ENCODE results near the gene ACD.

DNA sequence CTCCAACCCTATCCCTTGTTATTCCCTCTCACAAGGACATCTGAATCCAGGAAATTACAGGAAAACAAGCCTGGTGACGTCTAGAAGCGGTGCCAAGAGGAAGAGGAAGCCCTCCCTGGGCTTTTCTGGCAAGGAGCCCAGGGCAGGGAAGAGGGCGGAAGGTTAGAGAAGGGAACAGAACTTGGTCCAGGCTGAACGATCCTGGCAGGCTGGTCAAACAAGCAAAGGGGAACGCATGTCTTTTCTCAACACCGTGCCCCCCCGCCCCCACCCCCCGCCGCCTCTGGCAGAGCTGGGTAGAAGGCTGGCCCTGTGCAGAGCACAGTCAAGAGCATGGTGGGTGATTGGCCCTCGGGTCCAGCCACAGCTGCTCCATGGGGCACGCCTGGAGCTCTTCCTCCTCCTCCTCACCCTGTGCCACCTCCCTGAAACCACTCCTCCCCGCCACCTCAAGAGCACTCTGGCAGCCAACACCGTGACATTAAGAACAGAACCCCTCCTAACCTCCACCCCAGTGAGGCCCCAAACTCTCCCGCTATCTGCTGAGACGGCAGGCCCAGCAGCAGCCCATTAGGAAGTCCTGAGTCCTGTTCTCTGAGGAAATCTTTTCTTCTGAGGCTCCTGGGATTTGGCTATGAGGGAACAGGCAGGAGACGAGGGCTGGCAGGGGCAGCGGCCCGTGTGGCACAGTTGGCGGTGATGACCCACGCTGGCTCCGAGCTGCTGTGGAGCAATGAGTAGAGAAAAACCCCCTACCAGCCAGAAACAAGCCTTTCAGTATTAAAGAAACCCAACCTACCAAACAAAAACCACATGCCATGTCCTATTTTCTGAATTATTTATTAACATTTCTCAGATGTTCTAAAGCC, 13.9 kb upstream of the ACD start:
- TF ChIP-seq, protein P1, sequence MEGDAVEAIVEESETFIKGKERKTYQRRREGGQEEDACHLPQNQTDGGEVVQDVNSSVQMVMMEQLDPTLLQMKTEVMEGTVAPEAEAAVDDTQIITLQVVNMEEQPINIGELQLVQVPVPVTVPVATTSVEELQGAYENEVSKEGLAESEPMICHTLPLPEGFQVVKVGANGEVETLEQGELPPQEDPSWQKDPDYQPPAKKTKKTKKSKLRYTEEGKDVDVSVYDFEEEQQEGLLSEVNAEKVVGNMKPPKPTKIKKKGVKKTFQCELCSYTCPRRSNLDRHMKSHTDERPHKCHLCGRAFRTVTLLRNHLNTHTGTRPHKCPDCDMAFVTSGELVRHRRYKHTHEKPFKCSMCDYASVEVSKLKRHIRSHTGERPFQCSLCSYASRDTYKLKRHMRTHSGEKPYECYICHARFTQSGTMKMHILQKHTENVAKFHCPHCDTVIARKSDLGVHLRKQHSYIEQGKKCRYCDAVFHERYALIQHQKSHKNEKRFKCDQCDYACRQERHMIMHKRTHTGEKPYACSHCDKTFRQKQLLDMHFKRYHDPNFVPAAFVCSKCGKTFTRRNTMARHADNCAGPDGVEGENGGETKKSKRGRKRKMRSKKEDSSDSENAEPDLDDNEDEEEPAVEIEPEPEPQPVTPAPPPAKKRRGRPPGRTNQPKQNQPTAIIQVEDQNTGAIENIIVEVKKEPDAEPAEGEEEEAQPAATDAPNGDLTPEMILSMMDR (IDR thresholded peaks at IDR 0.05): no peak
- peak in 1 of 2 donors; percentile 69 for TF ChIP-seq POLR2AphosphoS5 (IDR thresholded peaks at IDR 0.05; ENCODE audit: insufficient read depth in 1 of 2, low read depth in 1 of 2)
